Tibial nerve (tissue), 4 donors: ENCODE measurements around the gene SCAMP2. TPM values are rescaled to one million over a fixed set of nuclear protein-coding genes. Genes with fewer than 3 reads are reported as not detected.

ENCODE experiments used
- DNase-seq, 2 donors: peaks; one replicate each; pipeline ENCODE4 v3.0.0-alpha.2; 2019; ENCODE audit warnings: low spot score in 2 of 2
- H3K27ac ChIP-seq, 4 donors: fragments of 200-600 bp; sonication (generic) in 3 of 4; one replicate each; pipeline ENCODE4 v1.5.1; 2017 to 2019; ENCODE audit warnings: mild to moderate bottlenecking in 1 of 4
- H3K27me3 ChIP-seq, 2 donors: fragments of 200-600 bp; sonication (generic) in 1 of 2; one replicate each; pipeline versions ENCODE4 v1.5.1 to v1.6.0; 2017 to 2019
- H3K36me3 ChIP-seq, 3 donors: fragments of 200-600 bp; sonication (generic); one replicate each; pipeline ENCODE4 v1.5.1; 2018 to 2019
- H3K4me1 ChIP-seq, 4 donors: fragments of 200-600 bp; sonication (generic) in 3 of 4; one replicate each; pipeline ENCODE4 v1.5.1; 2017 to 2019
- H3K4me3 ChIP-seq, 4 donors: fragments of 200-600 bp; sonication (generic) in 3 of 4; one replicate each; pipeline ENCODE4 v1.5.1; 2017 to 2019; ENCODE audit warnings: mild to moderate bottlenecking in 1 of 4, moderate library complexity in 1 of 4
- H3K9me3 ChIP-seq, 4 donors: fragments of 200-600 bp; sonication (generic) in 3 of 4; one replicate each; pipeline ENCODE4 v1.5.1; 2017 to 2019
- EP300 ChIP-seq, 2 donors: sonication (generic); formaldehyde crosslinking; IDR thresholded peaks; one replicate each; pipeline ENCODE4 v1.6.1; 2017; ENCODE audit warnings: antibody characterized with exemption in 2 of 2, mild to moderate bottlenecking in 1 of 2
- POLR2A ChIP-seq, 2 donors: fragments of 450-650 bp; IDR thresholded peaks; one replicate each; pipeline ENCODE4 v1.6.1; 2017; ENCODE audit warnings: antibody characterized with exemption in 2 of 2, mild to moderate bottlenecking in 2 of 2, moderate library complexity in 2 of 2
- WGBS, 2 donors: methylation state at CpG; one replicate each; pipeline ENCODE4 v1.1.5; 2018; 5-methylcytosine and 5-hydroxymethylcytosine counted together
- total RNA-seq, 4 donors: library from RNA; depleted of rRNA; stranded (reverse); fragments of >200 nt; gene quantifications; one replicate each; pipeline ENCODE4 v1.1.0, GENCODE V29; 2016
- TF ChIP-seq, protein P1 (sequence below), 5 experiments: fragments of 200-600 bp in 3 of 5; fragments of 450-650 bp in 2 of 5; sonication (generic) in 3 of 5; IDR thresholded peaks; one replicate each; pipeline ENCODE4 v1.5.1; 2016 to 2019; ENCODE audit warnings: antibody characterized with exemption in 5 of 5, mild to moderate bottlenecking in 3 of 5, moderate library complexity in 2 of 5

The SCAMP2 gene
- total RNA-seq, 4 donors from 2014 or later: 47.6 to 72.0 (median 65.7) TPM

DNA sequence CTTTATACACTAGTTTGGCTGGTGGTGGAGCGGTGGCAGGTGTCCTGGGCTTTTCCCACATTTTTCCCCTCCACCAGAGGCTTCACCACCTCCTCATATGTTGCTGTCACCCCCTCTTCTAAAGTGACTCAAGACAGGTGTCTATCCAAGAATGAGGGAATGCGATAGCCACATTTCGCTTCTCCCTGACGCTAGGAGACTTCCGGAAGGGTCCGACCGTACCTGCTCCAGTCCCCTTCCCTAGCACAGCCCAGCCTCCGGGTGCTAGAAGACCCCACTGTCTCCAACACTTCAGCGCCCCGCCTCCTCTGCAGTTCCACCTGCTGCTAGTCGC is 496 bp downstream of the SCAMP2 start:
- Histone ChIP-seq H3K9me3 (no peaks in the 10 kb centered on the region), H3K36me3 (no peaks in the 10 kb centered on the region), H3K4me3 (peak overlapping the region; percentile 69 to 76 (median 75)), H3K4me1 (peaks cover 0 to 56% (median 47%) of the 10 kb centered on the region in 4 donors), H3K27ac (peak overlapping the region; percentile 91 to 97 (median 92)), H3K27me3 (no peaks in the 10 kb centered on the region)
- 0 to 3% methylated on average over 11 of the region's 11 CpGs for WGBS, 2 donors
- TF ChIP-seq, protein P1, sequence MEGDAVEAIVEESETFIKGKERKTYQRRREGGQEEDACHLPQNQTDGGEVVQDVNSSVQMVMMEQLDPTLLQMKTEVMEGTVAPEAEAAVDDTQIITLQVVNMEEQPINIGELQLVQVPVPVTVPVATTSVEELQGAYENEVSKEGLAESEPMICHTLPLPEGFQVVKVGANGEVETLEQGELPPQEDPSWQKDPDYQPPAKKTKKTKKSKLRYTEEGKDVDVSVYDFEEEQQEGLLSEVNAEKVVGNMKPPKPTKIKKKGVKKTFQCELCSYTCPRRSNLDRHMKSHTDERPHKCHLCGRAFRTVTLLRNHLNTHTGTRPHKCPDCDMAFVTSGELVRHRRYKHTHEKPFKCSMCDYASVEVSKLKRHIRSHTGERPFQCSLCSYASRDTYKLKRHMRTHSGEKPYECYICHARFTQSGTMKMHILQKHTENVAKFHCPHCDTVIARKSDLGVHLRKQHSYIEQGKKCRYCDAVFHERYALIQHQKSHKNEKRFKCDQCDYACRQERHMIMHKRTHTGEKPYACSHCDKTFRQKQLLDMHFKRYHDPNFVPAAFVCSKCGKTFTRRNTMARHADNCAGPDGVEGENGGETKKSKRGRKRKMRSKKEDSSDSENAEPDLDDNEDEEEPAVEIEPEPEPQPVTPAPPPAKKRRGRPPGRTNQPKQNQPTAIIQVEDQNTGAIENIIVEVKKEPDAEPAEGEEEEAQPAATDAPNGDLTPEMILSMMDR (IDR thresholded peaks at IDR 0.05): no peak
- no peak for TF ChIP-seq EP300 (IDR thresholded peaks at IDR 0.05)
- no peak for TF ChIP-seq POLR2A (IDR thresholded peaks at IDR 0.05)
- no peak for DNase-seq

GRCh38 chr15:74870436-74871215 is 2.5 kb downstream of the SCAMP2 start:
- H3K9me3 ChIP-seq: no peaks in the 10 kb centered on the region
- no peak for DNase-seq
- no peak for TF ChIP-seq POLR2A (IDR thresholded peaks at IDR 0.05)
- peak in 1 of 2 donors; percentile 15 for TF ChIP-seq EP300 (IDR thresholded peaks at IDR 0.05)
- peak overlapping the region in 3 of 4 donors; percentile 67 to 93 (median 92) for H3K27ac ChIP-seq
- H3K36me3 ChIP-seq: peaks cover 0 to 5% (median 0%) of the 10 kb centered on the region in 3 donors
- H3K27me3 ChIP-seq: no peaks in the 10 kb centered on the region
- H3K4me1 ChIP-seq: peaks cover 0 to 73% (median 64%) of the 10 kb centered on the region in 4 donors
- WGBS, 2 donors: 31 to 46% methylated on average over 6 of the region's 6 CpGs
- H3K4me3 ChIP-seq: peak overlapping the region in 1 of 4 donors; percentile 0

GRCh38 chr15:74869726-74870407 is 3.3 kb downstream of the SCAMP2 start:
- Histone ChIP-seq H3K27me3 (no peaks in the 10 kb centered on the region), H3K4me3 (no peak overlapping the region), H3K4me1 (peaks cover 0 to 73% (median 64%) of the 10 kb centered on the region in 4 donors), H3K27ac (peak overlapping the region in 3 of 4 donors; percentile 67 to 93 (median 92)), H3K9me3 (no peaks in the 10 kb centered on the region), H3K36me3 (peaks cover 0 to 5% (median 0%) of the 10 kb centered on the region in 3 donors)
- whole genome bisulfite sequencing, 2 donors: 52 to 56% methylated on average over 6 of the region's 6 CpGs
- TF ChIP-seq EP300 (IDR thresholded peaks at IDR 0.05): peak in 1 of 2 donors; percentile 66
- TF ChIP-seq, protein P1 (IDR thresholded peaks at IDR 0.05): no peak
- no peak for TF ChIP-seq POLR2A (IDR thresholded peaks at IDR 0.05)
- peak in 1 of 2 donors; percentile 59 for DNase-seq

GRCh38 chr15:74869372-74869725 is 3.8 kb downstream of the SCAMP2 start:
- H3K9me3 ChIP-seq: no peaks in the 10 kb centered on the region
- no peak for DNase-seq
- no peak overlapping the region for H3K4me3 ChIP-seq
- peaks cover 0 to 77% (median 64%) of the 10 kb centered on the region in 4 donors for H3K4me1 ChIP-seq
- peak overlapping the region in 3 of 4 donors; percentile 67 to 93 (median 92) for H3K27ac ChIP-seq
- TF ChIP-seq EP300 (IDR thresholded peaks at IDR 0.05) (no peak), POLR2A (IDR thresholded peaks at IDR 0.05) (no peak)
- TF ChIP-seq, protein P1 (IDR thresholded peaks at IDR 0.05): no peak
- H3K27me3 ChIP-seq: no peaks in the 10 kb centered on the region
- peaks cover 0 to 5% (median 0%) of the 10 kb centered on the region in 3 donors for H3K36me3 ChIP-seq

DNA sequence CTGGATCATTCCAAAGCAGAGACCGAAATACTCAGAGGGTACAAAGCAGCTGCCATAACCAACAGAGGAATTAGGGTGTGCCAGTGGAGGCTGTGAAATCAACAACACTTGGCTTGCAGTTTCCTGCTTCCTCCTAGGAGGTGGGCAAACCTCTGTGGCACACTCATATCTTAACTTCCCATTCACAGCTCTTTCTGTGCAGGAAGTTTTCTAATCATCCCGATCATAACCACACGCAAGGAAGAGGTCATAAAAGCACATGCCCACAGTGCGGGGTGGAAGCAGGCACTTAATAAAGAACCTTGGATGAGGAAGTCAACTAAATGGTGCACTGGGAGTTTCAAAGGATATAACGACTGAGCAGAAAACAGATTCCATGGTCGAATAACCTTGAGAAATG is 5.1 kb downstream of the SCAMP2 start:
- WGBS, 2 donors: 58 to 64% methylated on average over 6 of the region's 6 CpGs
- no peak overlapping the region for H3K4me3 ChIP-seq
- peaks cover 0 to 79% (median 64%) of the 10 kb centered on the region in 4 donors for H3K4me1 ChIP-seq
- TF ChIP-seq, protein P1 (IDR thresholded peaks at IDR 0.05): no peak
- TF ChIP-seq POLR2A (IDR thresholded peaks at IDR 0.05): no peak
- TF ChIP-seq EP300 (IDR thresholded peaks at IDR 0.05): peak in 1 of 2 donors; percentile 65
- peaks cover 0 to 12% (median 0%) of the 10 kb centered on the region in 3 donors for H3K36me3 ChIP-seq
- peak overlapping the region in 3 of 4 donors; percentile 69 to 93 (median 92) for H3K27ac ChIP-seq
- DNase-seq: peak in 1 of 2 donors; percentile 31
- no peaks in the 10 kb centered on the region for H3K9me3 ChIP-seq
- no peaks in the 10 kb centered on the region for H3K27me3 ChIP-seq
